HepG2 (cell line): Measurements from ENCODE around the gene FTL. TPM values are rescaled to one million over a fixed set of nuclear protein-coding genes. Genes with fewer than 3 reads are reported as not detected.

Experiments used
- CAMTA2 ChIP-seq: sonication (generic); formaldehyde crosslinking; IDR thresholded peaks from 2 replicates; pipeline ENCODE4 v1.4.0; 2020; ENCODE audit warnings: mild to moderate bottlenecking, missing genetic modification reagents, borderline replicate concordance
- HMG20B ChIP-seq: conservative IDR thresholded peaks from 2 replicates; pipeline ENCODE4 v1.6.1; 2016; ENCODE audit warnings: missing genetic modification reagents, missing compliant biosample characterization
- HNF4G ChIP-seq, 2 experiments: sonication (generic) in 1 of 2; formaldehyde crosslinking in 1 of 2; IDR thresholded peaks; 2 replicates each; pipeline versions ENCODE4 v1.4.0 to v1.6.1; 2011 to 2020; ENCODE audit warnings: borderline replicate concordance in 2 of 2, low read depth in 2 of 2, mild to moderate bottlenecking in 2 of 2, low read length in 1 of 2, missing genetic modification reagents in 1 of 2, moderate library complexity in 1 of 2
- HNRNPUL1 ChIP-seq: fragments of 200-400 bp; formaldehyde crosslinking; IDR thresholded peaks from 2 replicates; pipeline ENCODE4 v1.6.1; 2017; ENCODE audit warnings: low read depth, mild to moderate bottlenecking, low read length, moderate library complexity
- NFE2L1 ChIP-seq: sonication (generic); formaldehyde crosslinking; IDR thresholded peaks from 2 replicates; pipeline ENCODE4 v1.4.0; 2020; ENCODE audit warnings: missing genetic modification reagents, mild to moderate bottlenecking, borderline replicate concordance
- SIX1 ChIP-seq: sonication (generic); formaldehyde crosslinking; IDR thresholded peaks from 2 replicates; pipeline ENCODE4 v1.4.0; 2020; ENCODE audit warnings: missing genetic modification reagents, borderline replicate concordance
- TBP ChIP-seq: sonication (generic); formaldehyde crosslinking; IDR thresholded peaks from 2 replicates; pipeline ENCODE4 v1.5.0; 2020; ENCODE audit warnings: missing genetic modification reagents
- TCF12 ChIP-seq, 2 experiments: fragments of 450-650 bp in 1 of 2; sonication (generic) in 1 of 2; formaldehyde crosslinking in 1 of 2; IDR thresholded peaks; 2 replicates each; pipeline versions ENCODE4 v1.6.1 to v1.8.0; 2017 to 2022; ENCODE audit warnings: antibody characterized with exemption in 1 of 2, mild to moderate bottlenecking in 1 of 2, missing genetic modification reagents in 1 of 2, moderate library complexity in 1 of 2
- TEAD3 ChIP-seq: optimal IDR thresholded peaks from 2 replicates; pipeline ENCODE3; 2016; ENCODE audit warnings: borderline replicate concordance
- YEATS2 ChIP-seq: sonication (generic); formaldehyde crosslinking; IDR thresholded peaks from 2 replicates; pipeline ENCODE4 v1.4.0; 2020; ENCODE audit warnings: missing genetic modification reagents, borderline replicate concordance
- ZKSCAN8 ChIP-seq: IDR thresholded peaks from 2 replicates; pipeline ENCODE4 v1.6.1; 2016; ENCODE audit warnings: borderline replicate concordance, missing genetic modification reagents, missing compliant biosample characterization
- ZNF260 ChIP-seq: sonication (generic); formaldehyde crosslinking; IDR thresholded peaks from 2 replicates; pipeline ENCODE4 v1.4.0; 2020; ENCODE audit warnings: missing genetic modification reagents, low read depth, mild to moderate bottlenecking, borderline replicate concordance
- ZNF282 ChIP-seq: fragments of 450-650 bp; IDR thresholded peaks from 2 replicates; pipeline ENCODE4 v1.6.1; 2018; ENCODE audit not compliant: partially characterized antibody
- polyA plus RNA-seq, 8 experiments: library from polyadenylated mRNA; depleted of rRNA in 3 of 8; stranded (reverse) in 7 of 8; unstranded in 1 of 8; fragments of >200 nt; fragmentation: Illumina TruSeq in 4 of 8; extraction: Trizol in 4 of 8; gene quantifications; 2 replicates each; pipeline versions ENCODE4 v1.2.1 to v1.2.3, GENCODE V29; 2011 to 2016; ENCODE audit warnings: low read depth in 4 of 8, missing spikeins in 1 of 8, mixed read lengths in 1 of 8; ENCODE audit not compliant: insufficient read depth in 1 of 8
- total RNA-seq, 5 experiments: library from RNA; depleted of rRNA; stranded (reverse); fragments of >200 nt; fragmentation: Illumina TruSeq; extraction: Trizol; gene quantifications; 2 replicates each; pipeline ENCODE4 v1.2.3, GENCODE V29; 2016; ENCODE audit warnings: low read depth in 1 of 5
- TF ChIP-seq, protein P1 (sequence below): sonication (generic); formaldehyde crosslinking; IDR thresholded peaks from 2 replicates; pipeline ENCODE4 v1.5.0; 2020; ENCODE audit warnings: missing genetic modification reagents
- TF ChIP-seq, protein P2 (sequence below): IDR thresholded peaks from 2 replicates; pipeline ENCODE4 v1.6.1; 2016; ENCODE audit warnings: low read depth, control low read depth
- TF ChIP-seq, protein P3 (sequence below): sonication (generic); formaldehyde crosslinking; IDR thresholded peaks from 2 replicates; pipeline ENCODE4 v1.8.0; 2022; ENCODE audit warnings: missing genetic modification reagents, low read depth, mild to moderate bottlenecking, borderline replicate concordance
- TF ChIP-seq, protein P4 (sequence below): sonication (generic); formaldehyde crosslinking; IDR thresholded peaks from 2 replicates; pipeline ENCODE4 v1.4.0; 2020; ENCODE audit warnings: missing genetic modification reagents
- TF ChIP-seq, protein P5 (sequence below): sonication (generic); formaldehyde crosslinking; IDR thresholded peaks from 2 replicates; pipeline ENCODE4 v1.5.1; 2020; ENCODE audit warnings: missing genetic modification reagents, mild to moderate bottlenecking, borderline replicate concordance

Gene FTL
- total and polyA plus RNA-seq, 2 of the 13 experiments (the other 11 are each of a cell fraction or from before 2014, with no cell fraction given) = 2,721 to 8,800 TPM

DNA sequence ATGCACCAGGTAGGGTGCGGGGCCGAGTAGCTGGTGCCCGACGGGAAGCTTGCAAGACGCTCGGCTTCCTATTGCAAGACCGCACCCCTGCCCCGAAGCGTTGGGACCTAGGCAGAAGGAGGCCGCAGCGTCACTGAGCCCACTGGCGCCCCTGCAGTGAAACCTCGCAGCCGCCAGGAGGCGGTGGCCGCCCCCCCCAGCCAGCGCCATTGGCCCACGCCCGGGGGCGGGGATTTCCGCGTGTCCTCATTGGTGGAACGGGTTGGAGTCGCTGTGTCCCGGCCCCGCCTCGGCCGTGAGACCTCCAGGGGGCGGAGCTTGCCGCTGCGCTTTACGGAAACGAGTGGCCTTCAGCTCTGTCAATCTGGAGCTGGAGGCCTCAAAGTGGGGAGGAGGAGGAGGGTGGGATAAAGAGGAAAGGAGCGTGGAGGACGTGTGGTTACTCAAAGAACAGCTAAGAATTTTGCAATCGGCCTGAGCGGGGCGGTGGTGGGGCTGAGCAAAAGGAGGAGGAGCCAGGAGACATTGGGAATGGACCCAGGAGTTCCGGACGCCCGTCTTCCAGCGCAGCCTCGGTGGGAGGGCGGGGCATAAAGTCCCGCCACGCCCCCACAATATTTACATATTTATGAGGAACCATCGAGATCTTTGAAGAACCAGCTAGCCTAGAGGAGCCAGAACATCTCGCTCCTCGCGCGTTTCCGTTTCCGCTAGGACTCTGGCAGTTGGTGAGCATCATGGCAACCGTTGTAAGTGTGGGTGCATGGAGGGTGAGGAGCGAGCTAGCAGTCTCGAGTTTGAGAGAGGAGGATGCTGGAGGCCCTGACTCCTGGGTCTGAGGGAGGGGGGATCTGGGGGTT is 28.3 kb downstream of the FTL start, which contains the start of the genes GYS1 and RUVBL2 (continued):
- TF ChIP-seq, protein P1, sequence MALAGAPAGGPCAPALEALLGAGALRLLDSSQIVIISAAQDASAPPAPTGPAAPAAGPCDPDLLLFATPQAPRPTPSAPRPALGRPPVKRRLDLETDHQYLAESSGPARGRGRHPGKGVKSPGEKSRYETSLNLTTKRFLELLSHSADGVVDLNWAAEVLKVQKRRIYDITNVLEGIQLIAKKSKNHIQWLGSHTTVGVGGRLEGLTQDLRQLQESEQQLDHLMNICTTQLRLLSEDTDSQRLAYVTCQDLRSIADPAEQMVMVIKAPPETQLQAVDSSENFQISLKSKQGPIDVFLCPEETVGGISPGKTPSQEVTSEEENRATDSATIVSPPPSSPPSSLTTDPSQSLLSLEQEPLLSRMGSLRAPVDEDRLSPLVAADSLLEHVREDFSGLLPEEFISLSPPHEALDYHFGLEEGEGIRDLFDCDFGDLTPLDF = peak; percentile 61; the same call in 1 of the 2 replicates
- TF ChIP-seq HNF4G (IDR thresholded peaks at IDR 0.05; ENCODE audit: borderline replicate concordance, low read depth, low read length) (no peak), HNF4G (CRISPR knock-in tag; IDR thresholded peaks at IDR 0.05; ENCODE audit: borderline replicate concordance, low read depth) (no peak), TEAD3 (no peak), TCF12 (IDR thresholded peaks at IDR 0.05) (no peak), TCF12 (CRISPR knock-in tag; IDR thresholded peaks at IDR 0.05) (0 out of 2 replicates have a peak, but pooled peaks have one; percentile 42), TBP (CRISPR knock-in tag) (no peak), ZKSCAN8 (CRISPR knock-in tag) (0 out of 2 replicates have a peak, but pooled peaks have one; percentile 62), ZNF282 (no peak), HMG20B (CRISPR knock-in tag) (no peak), NFE2L1 (CRISPR knock-in tag) (no peak), CAMTA2 (no peak), SIX1 (no peak), HNRNPUL1 (no peak), YEATS2 (CRISPR knock-in tag) (peak; percentile 60; the same call in 1 of the 2 replicates), ZNF260 (CRISPR knock-in tag) (no peak)
- TF ChIP-seq, protein P2, sequence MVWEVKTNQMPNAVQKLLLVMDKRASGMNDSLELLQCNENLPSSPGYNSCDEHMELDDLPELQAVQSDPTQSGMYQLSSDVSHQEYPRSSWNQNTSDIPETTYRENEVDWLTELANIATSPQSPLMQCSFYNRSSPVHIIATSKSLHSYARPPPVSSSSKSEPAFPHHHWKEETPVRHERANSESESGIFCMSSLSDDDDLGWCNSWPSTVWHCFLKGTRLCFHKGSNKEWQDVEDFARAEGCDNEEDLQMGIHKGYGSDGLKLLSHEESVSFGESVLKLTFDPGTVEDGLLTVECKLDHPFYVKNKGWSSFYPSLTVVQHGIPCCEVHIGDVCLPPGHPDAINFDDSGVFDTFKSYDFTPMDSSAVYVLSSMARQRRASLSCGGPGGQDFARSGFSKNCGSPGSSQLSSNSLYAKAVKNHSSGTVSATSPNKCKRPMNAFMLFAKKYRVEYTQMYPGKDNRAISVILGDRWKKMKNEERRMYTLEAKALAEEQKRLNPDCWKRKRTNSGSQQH = no peak; the same call in 1 of the 2 replicates
- TF ChIP-seq, protein P3, sequence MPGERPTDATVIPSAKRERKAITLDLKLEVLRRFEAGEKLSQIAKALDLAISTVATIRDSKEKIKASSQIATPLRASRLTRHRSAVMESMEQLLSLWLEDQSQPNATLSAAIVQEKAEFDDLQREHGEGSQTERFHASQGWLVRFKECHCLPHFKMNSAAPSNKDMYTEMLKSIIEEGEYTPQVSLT = no peak
- TF ChIP-seq, protein P4, sequence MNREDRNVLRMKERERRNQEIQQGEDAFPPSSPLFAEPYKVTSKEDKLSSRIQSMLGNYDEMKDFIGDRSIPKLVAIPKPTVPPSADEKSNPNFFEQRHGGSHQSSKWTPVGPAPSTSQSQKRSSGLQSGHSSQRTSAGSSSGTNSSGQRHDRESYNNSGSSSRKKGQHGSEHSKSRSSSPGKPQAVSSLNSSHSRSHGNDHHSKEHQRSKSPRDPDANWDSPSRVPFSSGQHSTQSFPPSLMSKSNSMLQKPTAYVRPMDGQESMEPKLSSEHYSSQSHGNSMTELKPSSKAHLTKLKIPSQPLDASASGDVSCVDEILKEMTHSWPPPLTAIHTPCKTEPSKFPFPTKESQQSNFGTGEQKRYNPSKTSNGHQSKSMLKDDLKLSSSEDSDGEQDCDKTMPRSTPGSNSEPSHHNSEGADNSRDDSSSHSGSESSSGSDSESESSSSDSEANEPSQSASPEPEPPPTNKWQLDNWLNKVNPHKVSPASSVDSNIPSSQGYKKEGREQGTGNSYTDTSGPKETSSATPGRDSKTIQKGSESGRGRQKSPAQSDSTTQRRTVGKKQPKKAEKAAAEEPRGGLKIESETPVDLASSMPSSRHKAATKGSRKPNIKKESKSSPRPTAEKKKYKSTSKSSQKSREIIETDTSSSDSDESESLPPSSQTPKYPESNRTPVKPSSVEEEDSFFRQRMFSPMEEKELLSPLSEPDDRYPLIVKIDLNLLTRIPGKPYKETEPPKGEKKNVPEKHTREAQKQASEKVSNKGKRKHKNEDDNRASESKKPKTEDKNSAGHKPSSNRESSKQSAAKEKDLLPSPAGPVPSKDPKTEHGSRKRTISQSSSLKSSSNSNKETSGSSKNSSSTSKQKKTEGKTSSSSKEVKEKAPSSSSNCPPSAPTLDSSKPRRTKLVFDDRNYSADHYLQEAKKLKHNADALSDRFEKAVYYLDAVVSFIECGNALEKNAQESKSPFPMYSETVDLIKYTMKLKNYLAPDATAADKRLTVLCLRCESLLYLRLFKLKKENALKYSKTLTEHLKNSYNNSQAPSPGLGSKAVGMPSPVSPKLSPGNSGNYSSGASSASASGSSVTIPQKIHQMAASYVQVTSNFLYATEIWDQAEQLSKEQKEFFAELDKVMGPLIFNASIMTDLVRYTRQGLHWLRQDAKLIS (CRISPR knock-in tag) = no peak
- TF ChIP-seq, protein P5, sequence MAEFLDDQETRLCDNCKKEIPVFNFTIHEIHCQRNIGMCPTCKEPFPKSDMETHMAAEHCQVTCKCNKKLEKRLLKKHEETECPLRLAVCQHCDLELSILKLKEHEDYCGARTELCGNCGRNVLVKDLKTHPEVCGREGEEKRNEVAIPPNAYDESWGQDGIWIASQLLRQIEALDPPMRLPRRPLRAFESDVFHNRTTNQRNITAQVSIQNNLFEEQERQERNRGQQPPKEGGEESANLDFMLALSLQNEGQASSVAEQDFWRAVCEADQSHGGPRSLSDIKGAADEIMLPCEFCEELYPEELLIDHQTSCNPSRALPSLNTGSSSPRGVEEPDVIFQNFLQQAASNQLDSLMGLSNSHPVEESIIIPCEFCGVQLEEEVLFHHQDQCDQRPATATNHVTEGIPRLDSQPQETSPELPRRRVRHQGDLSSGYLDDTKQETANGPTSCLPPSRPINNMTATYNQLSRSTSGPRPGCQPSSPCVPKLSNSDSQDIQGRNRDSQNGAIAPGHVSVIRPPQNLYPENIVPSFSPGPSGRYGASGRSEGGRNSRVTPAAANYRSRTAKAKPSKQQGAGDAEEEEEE (CRISPR knock-in tag) = no peak
